Measurements from ENCODE around the gene ATP6V0D1.
A peak's percentile ranks its signal among the peaks of the same experiment; 100 is the strongest.

Gene ATP6V0D1

GRCh38 chr16:67525176-67525860 is 44.4 kb upstream of the ATP6V0D1 start:
- no peak overlapping the region for H3K27ac ChIP-seq
- TF ChIP-seq, protein P1, sequence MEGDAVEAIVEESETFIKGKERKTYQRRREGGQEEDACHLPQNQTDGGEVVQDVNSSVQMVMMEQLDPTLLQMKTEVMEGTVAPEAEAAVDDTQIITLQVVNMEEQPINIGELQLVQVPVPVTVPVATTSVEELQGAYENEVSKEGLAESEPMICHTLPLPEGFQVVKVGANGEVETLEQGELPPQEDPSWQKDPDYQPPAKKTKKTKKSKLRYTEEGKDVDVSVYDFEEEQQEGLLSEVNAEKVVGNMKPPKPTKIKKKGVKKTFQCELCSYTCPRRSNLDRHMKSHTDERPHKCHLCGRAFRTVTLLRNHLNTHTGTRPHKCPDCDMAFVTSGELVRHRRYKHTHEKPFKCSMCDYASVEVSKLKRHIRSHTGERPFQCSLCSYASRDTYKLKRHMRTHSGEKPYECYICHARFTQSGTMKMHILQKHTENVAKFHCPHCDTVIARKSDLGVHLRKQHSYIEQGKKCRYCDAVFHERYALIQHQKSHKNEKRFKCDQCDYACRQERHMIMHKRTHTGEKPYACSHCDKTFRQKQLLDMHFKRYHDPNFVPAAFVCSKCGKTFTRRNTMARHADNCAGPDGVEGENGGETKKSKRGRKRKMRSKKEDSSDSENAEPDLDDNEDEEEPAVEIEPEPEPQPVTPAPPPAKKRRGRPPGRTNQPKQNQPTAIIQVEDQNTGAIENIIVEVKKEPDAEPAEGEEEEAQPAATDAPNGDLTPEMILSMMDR (conservative IDR thresholded peaks at IDR 0.05) = no peak

- peak overlapping the region; percentile 63 for H3K27ac ChIP-seq
- TF ChIP-seq, protein P1 (conservative IDR thresholded peaks at IDR 0.05) = peak; percentile 99
- no peak for TF ChIP-seq ZFX (IDR thresholded peaks at IDR 0.05)
Observed at GRCh38 chr16:67521095-67521804, 40.3 kb upstream of the ATP6V0D1 start.

DNA sequence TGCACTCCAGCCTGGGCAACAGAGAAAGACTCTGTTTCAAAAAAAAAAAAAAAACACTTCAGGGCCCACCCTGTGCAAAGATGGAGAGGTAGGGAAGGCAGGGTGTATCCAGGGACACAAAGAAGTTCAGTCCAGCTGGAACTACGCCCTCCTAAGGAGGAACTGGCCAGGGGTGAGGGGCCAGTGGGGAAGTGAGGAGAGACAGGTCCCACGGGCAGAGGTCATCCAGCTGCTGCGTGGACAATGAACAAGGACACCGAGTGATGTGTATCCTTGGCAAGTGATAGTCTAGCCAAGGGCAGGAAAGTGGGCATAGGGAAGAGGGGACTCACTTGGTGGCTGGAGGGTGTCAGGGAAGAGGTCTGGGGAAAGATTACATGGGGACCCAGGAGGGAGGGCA is 38.3 kb upstream of the ATP6V0D1 start:
- TF ChIP-seq, protein P1 (conservative IDR thresholded peaks at IDR 0.05) = no peak
- no peak for TF ChIP-seq ZFX (IDR thresholded peaks at IDR 0.05)
- no peak overlapping the region for H3K27ac ChIP-seq

GRCh38 chr16:67518676-67519075 is 37.7 kb upstream of the ATP6V0D1 start:
- TF ChIP-seq, protein P1 (conservative IDR thresholded peaks at IDR 0.05) = no peak
- TF ChIP-seq ZFX (IDR thresholded peaks at IDR 0.05) = no peak
- H3K27ac ChIP-seq = no peak overlapping the region

GRCh38 chr16:67517661-67518423 is 36.9 kb upstream of the ATP6V0D1 start:
- H3K27ac ChIP-seq = no peak overlapping the region
- no peak for TF ChIP-seq ZFX (IDR thresholded peaks at IDR 0.05)
- TF ChIP-seq, protein P1 (conservative IDR thresholded peaks at IDR 0.05) = no peak

DNA sequence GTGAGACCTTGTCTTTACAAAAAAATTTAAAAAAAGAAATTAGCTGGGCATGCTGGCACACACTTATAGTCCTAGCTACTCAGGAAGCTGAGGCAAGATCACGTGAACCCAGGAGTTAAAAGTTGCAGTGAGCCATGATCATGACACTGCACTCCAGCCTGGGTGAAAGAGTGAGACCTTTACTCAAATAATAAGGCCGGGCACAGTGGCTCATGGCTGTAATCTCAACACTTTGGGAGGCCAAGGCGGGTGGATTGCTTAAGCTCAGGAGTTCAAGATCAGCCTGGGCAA is 36.1 kb upstream of the ATP6V0D1 start:
- H3K27ac ChIP-seq = no peak overlapping the region
- no peak for TF ChIP-seq ZFX (IDR thresholded peaks at IDR 0.05)
- TF ChIP-seq, protein P1 (conservative IDR thresholded peaks at IDR 0.05) = no peak
